Heart right ventricle (tissue), 16 donors: ENCODE results near the gene SHISA7. TPM values are rescaled to one million over a fixed set of nuclear protein-coding genes. Genes with fewer than 3 reads are reported as not detected.

ENCODE experiments used
- ATAC-seq, 8 donors: fragments of 200-7000 bp; cut with Tn5 transposase; one replicate each; pipeline ENCODE4 v1.9.1; 2020; ENCODE audit warnings: mild to moderate bottlenecking in 8 of 8, moderate library complexity in 8 of 8, moderate number of reproducible peaks in 1 of 8
- DNase-seq, 2 donors: peaks; one replicate each; pipeline ENCODE4 v3.0.0-alpha.2; 2020
- H3K27ac ChIP-seq, 10 donors: fragments of 200-600 bp; sonication (generic) in 2 of 10; one replicate each; pipeline versions ENCODE4 v1.5.0 to v1.8.0; 2020 to 2022; ENCODE audit warnings: mild to moderate bottlenecking in 3 of 10
- H3K27me3 ChIP-seq, 7 donors: fragments of 200-600 bp; one replicate each; pipeline ENCODE4 v1.8.0; 2021 to 2022; ENCODE audit warnings: mild to moderate bottlenecking in 2 of 7
- H3K36me3 ChIP-seq, 9 donors: fragments of 200-600 bp; sonication (generic) in 1 of 9; one replicate each; pipeline versions ENCODE4 v1.5.0 to v1.8.0; 2020 to 2022; ENCODE audit warnings: mild to moderate bottlenecking in 2 of 9
- H3K4me1 ChIP-seq, 9 donors: fragments of 200-600 bp; sonication (generic) in 1 of 9; one replicate each; pipeline versions ENCODE4 v1.5.0 to v1.8.0; 2020 to 2022; ENCODE audit warnings: mild to moderate bottlenecking in 4 of 9
- H3K4me3 ChIP-seq, 10 donors: fragments of 200-600 bp; sonication (generic) in 2 of 10; one replicate each; pipeline versions ENCODE4 v1.5.0 to v1.8.0; 2020 to 2022; ENCODE audit warnings: mild to moderate bottlenecking in 7 of 10, moderate library complexity in 2 of 10
- H3K9me3 ChIP-seq, 11 donors: fragments of 200-600 bp in 10 of 11; sonication (generic) in 2 of 11; one replicate each; pipeline versions ENCODE4 v1.5.0 to v1.8.0; 2013 to 2022; ENCODE audit warnings: mild to moderate bottlenecking in 2 of 11, control low read depth in 1 of 11, moderate library complexity in 1 of 11
- CTCF ChIP-seq, 9 donors: fragments of 200-600 bp; sonication (generic) in 2 of 9; IDR thresholded peaks; one replicate each; pipeline versions ENCODE4 v1.5.0 to v1.8.0; 2021 to 2022; ENCODE audit warnings: antibody characterized with exemption in 9 of 9, mild to moderate bottlenecking in 5 of 9, moderate library complexity in 1 of 9
- WGBS, 2 donors: extraction: QIAGEN DNeasy Blood & Tissue Kit; methylation state at CpG; one replicate each; pipeline ENCODE4 v1.1.7; 2013; ENCODE audit warnings: inconsistent platforms in 1 of 2; 5-methylcytosine and 5-hydroxymethylcytosine counted together
- intact Hi-C, 10 donors: fragments of 100-400 bp; cut with DNase I; formaldehyde crosslinking; loops; one replicate each; pipeline versions ENCODE4 v1.11.1 to v1.14.2; 2022
- polyA plus RNA-seq, 2 donors: library from polyadenylated mRNA; stranded (reverse); fragments of 200-250 nt; gene quantifications; one replicate each; pipeline ENCODE4 v1.2.3, GENCODE V29; 2013
- total RNA-seq, 10 donors: library from RNA; stranded (reverse); fragmentation: NEBNext Ultra II Directional in 3 of 10; extraction: Animal tissue kit (Norgen Biotek cat#: 25700) in 3 of 10; gene quantifications; one replicate each; pipeline versions ENCODE4 v1.2.1 to v1.2.4, GENCODE V29; 2021 to 2023
- donor health status: Arrhythmogenic right ventricular cardiomyopathy.
- donor health status: ischemic (EF 13 %, LVEDD 7.1; RV severe dilation, severe dysfunction).
- donor health status: healthy with polysubstance abuse.
- donor health status: DM: no; HTN: yes; CAD: no.
- donor health status: DM: no; HTN: no; CAD: no.
- donor health status: ischemic (EF 25% LVEDD 6.9; RV normal size, moderate dysfunction).
- donor health status: ischemic (EF 25% LVEDD 5.7; RV mildly dilated, moderate dysfunction).
- donor health status: healthy.
- donor health status: DM: yes; HTN: yes; CAD: no.
- donor health status: Ischemic cardiomyopathy.
- donor health status: ischemic (EF 35%, LVEDD 5.7; RV mildly dilated, moderate dysfunction).
- donor health status: nonischemic (EF 11% LVEDD 7.7; RV severe dilation, severe dysfunction).
- donor health status: DM: yes; HTN: yes; CAD: no.
- donor health status: PGD.
- donor health status: ischemic (EF 29% LVEDD 5.4; RV normal size, mild dysfunction).
- donor health status: nonischemic (EF 23%, LVEDD 6.1; RV moderate dilation, normal function).

The SHISA7 gene
- total and polyA plus RNA-seq, 12 donors, result under 0.01 TPM; not detected in 11

DNA sequence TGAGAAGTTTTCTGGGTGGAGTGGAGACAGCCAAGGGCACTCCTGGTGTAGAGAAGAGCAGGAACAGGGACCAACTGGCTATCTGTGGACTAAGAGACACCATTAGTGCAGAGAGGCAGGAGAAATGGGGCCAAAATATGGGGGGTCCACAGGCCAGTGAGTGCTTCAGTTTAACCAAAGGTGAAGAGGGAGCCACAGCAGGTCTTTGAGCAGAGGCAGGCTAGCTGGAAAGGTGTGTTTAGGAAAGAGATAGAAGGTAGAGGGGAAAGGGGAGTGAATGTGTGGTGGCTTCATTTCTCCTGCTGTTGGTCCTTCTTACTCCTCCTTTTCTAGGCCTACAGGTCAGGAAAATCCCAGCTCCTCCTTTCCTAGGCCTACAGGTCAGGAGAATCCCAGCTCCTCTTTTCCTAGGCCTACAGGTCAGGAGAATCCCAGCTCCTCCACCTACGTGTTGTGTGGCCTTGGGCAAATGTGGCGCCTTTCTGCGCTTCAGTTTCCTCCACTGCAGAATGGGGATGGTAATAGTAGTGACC is 60.5 kb downstream of the SHISA7 start:
- Histone ChIP-seq H3K27me3 (peaks cover 0 to 10% (median 4%) of the 10 kb centered on the region in 7 donors), H3K4me1 (peaks cover 18 to 35% (median 30%) of the 10 kb centered on the region in 9 donors), H3K4me3 (no peak overlapping the region), H3K27ac (no peak overlapping the region), H3K36me3 (peaks cover 0 to 11% (median 8%) of the 10 kb centered on the region in 9 donors), H3K9me3 (no peaks in the 10 kb centered on the region)
- intact Hi-C loops, result loop anchor here in 9 of 10 donors (2.0 to 10.0 kb wide), 4 partner anchors 42 to 80 kb away; no protein-coding TSS in a partner anchor
- ATAC-seq (no peak), DNase-seq (no peak)
- no peak for TF ChIP-seq CTCF (IDR thresholded peaks at IDR 0.05)
- WGBS, 2 donors, result 98 to 99% methylated on average over 3 of the region's 3 CpGs

DNA sequence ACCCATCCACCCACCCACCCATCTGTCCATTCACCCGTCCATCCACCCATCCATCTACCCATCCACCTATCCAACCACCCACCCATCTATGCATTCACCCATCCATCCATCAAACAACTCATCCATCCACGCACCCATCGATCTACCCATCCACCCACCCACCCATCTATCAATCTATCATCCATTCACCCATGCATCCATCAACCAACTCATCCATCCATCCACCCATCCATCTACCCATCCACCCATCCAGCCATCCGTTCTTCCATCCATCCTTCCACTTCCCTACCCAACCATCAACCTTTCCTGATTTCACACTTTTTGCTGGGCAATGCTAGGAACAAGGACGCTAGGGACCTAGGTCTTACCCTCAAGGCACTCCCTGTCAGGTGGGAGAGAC is 61.1 kb downstream of the SHISA7 start:
- peaks cover 0 to 6% (median 2%) of the 10 kb centered on the region in 9 donors for H3K36me3 ChIP-seq
- H3K27me3 ChIP-seq, result peaks cover 0 to 14% (median 8%) of the 10 kb centered on the region in 7 donors
- intact Hi-C loops, result loop anchor here in 9 of 10 donors (2.0 to 10.0 kb wide), 4 partner anchors 41 to 80 kb away; no protein-coding TSS in a partner anchor
- H3K4me1 ChIP-seq, result peaks cover 12 to 32% (median 24%) of the 10 kb centered on the region in 9 donors
- ATAC-seq, result no peak
- 98 to 99% methylated on average over 5 of the region's 5 CpGs for WGBS, 2 donors
- DNase-seq, result no peak
- no peaks in the 10 kb centered on the region for H3K9me3 ChIP-seq
- H3K27ac ChIP-seq, result no peak overlapping the region
- TF ChIP-seq CTCF (IDR thresholded peaks at IDR 0.05), result no peak
- H3K4me3 ChIP-seq, result no peak overlapping the region

DNA sequence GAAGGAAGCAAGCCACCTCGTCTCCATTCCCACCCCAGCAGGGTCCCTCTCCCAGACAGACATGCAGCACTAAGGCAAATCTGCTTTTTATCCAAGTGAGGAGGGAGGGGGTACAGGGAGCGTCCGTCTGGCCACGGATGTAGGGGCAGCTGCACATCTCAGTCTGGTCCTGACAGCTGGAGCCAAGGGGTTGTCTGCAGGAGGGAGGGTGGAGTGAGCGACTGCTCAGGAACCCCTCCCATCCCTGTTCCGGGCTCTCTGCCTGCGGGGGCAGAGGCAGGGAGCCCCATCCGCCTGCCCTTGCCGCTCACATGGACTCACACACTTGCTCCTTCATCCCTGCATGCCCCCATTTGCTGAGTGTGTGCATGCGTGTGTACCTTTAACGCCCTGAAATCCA is 63.9 kb downstream of the SHISA7 start:
- peaks cover 0 to 37% (median 32%) of the 10 kb centered on the region in 7 donors for H3K27me3 ChIP-seq
- TF ChIP-seq CTCF (IDR thresholded peaks at IDR 0.05), result no peak
- no peak overlapping the region for H3K4me3 ChIP-seq
- WGBS, 2 donors, result 56 to 67% methylated on average over 10 to 11 of the region's 11 CpGs
- peaks cover 4 to 18% (median 10%) of the 10 kb centered on the region in 9 donors for H3K4me1 ChIP-seq
- DNase-seq, result no peak
- no peaks in the 10 kb centered on the region for H3K9me3 ChIP-seq
- no peaks in the 10 kb centered on the region for H3K36me3 ChIP-seq
- intact Hi-C loops, result no loop called here
- no peak for ATAC-seq
- no peak overlapping the region for H3K27ac ChIP-seq

Other genes with a start within 250 kb of the SHISA7 start
Only the 30 nearest of the 31 such genes appear.
- gene TMEM86B, start 214.5 kb downstream of the SHISA7 start, total RNA-seq, result 1 to 10 TPM in 9 of 10 donors, under 1 TPM in 1; 0.77 to 2.5 (median 1.9) TPM
- 1 to 10 TPM; 2.7 to 5.9 TPM for gene TMEM86B, start 214.5 kb downstream of the SHISA7 start, polyA plus RNA-seq
- gene PPP6R1, start 184.3 kb downstream of the SHISA7 start, total RNA-seq, result 10 to 100 TPM; 31.1 to 51.3 (median 39.0) TPM
- 10 to 100 TPM; 36.8 to 38.0 TPM for gene PPP6R1, start 184.3 kb downstream of the SHISA7 start, polyA plus RNA-seq
- 10 to 100 TPM; 26.7 to 41.6 (median 31.6) TPM for gene HSPBP1, start 163.2 kb downstream of the SHISA7 start, total RNA-seq
- gene HSPBP1, start 163.2 kb downstream of the SHISA7 start, polyA plus RNA-seq, result 10 to 100 TPM; 54.2 to 83.7 TPM
- 10 to 100 TPM in 2 of 10 donors, 1 to 10 TPM in 8; 2.3 to 12.6 (median 4.1) TPM for gene BRSK1, start 159.3 kb downstream of the SHISA7 start, total RNA-seq
- 1 to 10 TPM; 1.8 to 2.0 TPM for gene BRSK1, start 159.3 kb downstream of the SHISA7 start, polyA plus RNA-seq
- gene TMEM150B, start 118.0 kb downstream of the SHISA7 start, total RNA-seq, result 1 to 10 TPM in 3 of 10 donors, under 1 TPM in 4, not detected in 3; 0.41 to 6.5 (median 0.75) TPM
- under 1 TPM in 1 of 2 donors, not detected in 1; 0.38 TPM for gene TMEM150B, start 118.0 kb downstream of the SHISA7 start, polyA plus RNA-seq
- 1 to 10 TPM; 4.0 to 9.2 (median 6.9) TPM for gene KMT5C, start 103.4 kb downstream of the SHISA7 start, total RNA-seq
- 10 to 100 TPM in 1 of 2 donors, 1 to 10 TPM in 1; 4.7 to 12.4 TPM for gene KMT5C, start 103.4 kb downstream of the SHISA7 start, polyA plus RNA-seq
- not detected for gene COX6B2, start 88.6 kb downstream of the SHISA7 start, total RNA-seq
- not detected for gene COX6B2, start 88.6 kb downstream of the SHISA7 start, polyA plus RNA-seq
- not detected for gene GARIN5B, start 80.0 kb downstream of the SHISA7 start, total RNA-seq
- gene GARIN5B, start 80.0 kb downstream of the SHISA7 start, polyA plus RNA-seq, result not detected
- gene IL11, start 72.8 kb downstream of the SHISA7 start, total RNA-seq, result not detected
- under 1 TPM; 0.30 to 0.37 TPM for gene IL11, start 72.8 kb downstream of the SHISA7 start, polyA plus RNA-seq
- gene TMEM190, start 66.5 kb downstream of the SHISA7 start, total RNA-seq, result not detected
- not detected for gene TMEM190, start 66.5 kb downstream of the SHISA7 start, polyA plus RNA-seq
- gene TMEM238, start 59.0 kb downstream of the SHISA7 start, total RNA-seq, result 1 to 10 TPM in 2 of 10 donors, under 1 TPM in 6, not detected in 2; 0.25 to 1.3 (median 0.49) TPM
- under 1 TPM in 1 of 2 donors, not detected in 1; 0.06 TPM for gene TMEM238, start 59.0 kb downstream of the SHISA7 start, polyA plus RNA-seq
- 1,000 to 10,000 TPM in 1 of 10 donors, 100 to 1,000 TPM in 9; 473 to 1,031 (median 577) TPM for gene RPL28, start 57.4 kb downstream of the SHISA7 start, total RNA-seq
- gene RPL28, start 57.4 kb downstream of the SHISA7 start, polyA plus RNA-seq, result 1,000 to 10,000 TPM in 1 of 2 donors, 100 to 1,000 TPM in 1; 776 to 1,617 TPM
- gene UBE2S, start 35.5 kb downstream of the SHISA7 start, total RNA-seq, result 10 to 100 TPM; 25.0 to 42.1 (median 30.7) TPM
- gene UBE2S, start 35.5 kb downstream of the SHISA7 start, polyA plus RNA-seq, result 10 to 100 TPM in 1 of 2 donors, 1 to 10 TPM in 1; 8.0 to 25.5 TPM
- gene ISOC2, start 18.3 kb upstream of the SHISA7 start, total RNA-seq, result 10 to 100 TPM; 42.5 to 69.8 (median 48.3) TPM
- 100 to 1,000 TPM in 1 of 2 donors, 10 to 100 TPM in 1; 88.7 to 117 TPM for gene ISOC2, start 18.3 kb upstream of the SHISA7 start, polyA plus RNA-seq
- gene C19orf85, start 21.5 kb upstream of the SHISA7 start, total RNA-seq, result not detected
- not detected for gene C19orf85, start 21.5 kb upstream of the SHISA7 start, polyA plus RNA-seq
- gene ZNF628, start 33.3 kb upstream of the SHISA7 start, total RNA-seq, result 1 to 10 TPM; 2.5 to 7.8 (median 4.3) TPM
- gene ZNF628, start 33.3 kb upstream of the SHISA7 start, polyA plus RNA-seq, result 1 to 10 TPM; 4.9 to 7.5 TPM
- gene NAT14, start 41.9 kb upstream of the SHISA7 start, total RNA-seq, result 1 to 10 TPM; 5.8 to 9.9 (median 6.8) TPM
- 10 to 100 TPM in 1 of 2 donors, 1 to 10 TPM in 1; 9.0 to 16.4 TPM for gene NAT14, start 41.9 kb upstream of the SHISA7 start, polyA plus RNA-seq
- gene SSC5D, start 45.1 kb upstream of the SHISA7 start, total RNA-seq, result 1 to 10 TPM; 2.0 to 6.5 (median 4.0) TPM
- 1 to 10 TPM in 1 of 2 donors, under 1 TPM in 1; 0.72 to 2.8 TPM for gene SSC5D, start 45.1 kb upstream of the SHISA7 start, polyA plus RNA-seq
- gene SBK2, start 93.8 kb upstream of the SHISA7 start, total RNA-seq, result 10 to 100 TPM in 1 of 10 donors, 1 to 10 TPM in 9; 1.1 to 14.1 (median 2.0) TPM
- 1 to 10 TPM in 1 of 2 donors, under 1 TPM in 1; 0.39 to 9.4 TPM for gene SBK2, start 93.8 kb upstream of the SHISA7 start, polyA plus RNA-seq
- gene SBK3, start 102.2 kb upstream of the SHISA7 start, total RNA-seq, result 10 to 100 TPM in 4 of 10 donors, 1 to 10 TPM in 6; 2.0 to 33.3 (median 7.3) TPM
- gene SBK3, start 102.2 kb upstream of the SHISA7 start, polyA plus RNA-seq, result 10 to 100 TPM in 1 of 2 donors, 1 to 10 TPM in 1; 3.2 to 11.3 TPM
- 10 to 100 TPM in 4 of 10 donors, 1 to 10 TPM in 6; 7.1 to 16.9 (median 9.6) TPM for gene ZNF579, start 137.5 kb upstream of the SHISA7 start, total RNA-seq
- 10 to 100 TPM; 13.1 to 23.8 TPM for gene ZNF579, start 137.5 kb upstream of the SHISA7 start, polyA plus RNA-seq
- gene FIZ1, start 156.2 kb upstream of the SHISA7 start, total RNA-seq, result 10 to 100 TPM; 11.6 to 18.8 (median 13.5) TPM
- gene FIZ1, start 156.2 kb upstream of the SHISA7 start, polyA plus RNA-seq, result 10 to 100 TPM in 1 of 2 donors, 1 to 10 TPM in 1; 9.3 to 16.5 TPM
- 10 to 100 TPM in 8 of 10 donors, 1 to 10 TPM in 2; 7.9 to 22.0 (median 12.9) TPM for gene ZNF524, start 157.0 kb upstream of the SHISA7 start, total RNA-seq
- 10 to 100 TPM; 34.9 to 39.4 TPM for gene ZNF524, start 157.0 kb upstream of the SHISA7 start, polyA plus RNA-seq
- gene ZNF865, start 162.3 kb upstream of the SHISA7 start, total RNA-seq, result 10 to 100 TPM; 11.8 to 20.0 (median 13.5) TPM
- gene ZNF865, start 162.3 kb upstream of the SHISA7 start, polyA plus RNA-seq, result 10 to 100 TPM; 13.9 to 26.5 TPM
- gene ZNF784, start 181.3 kb upstream of the SHISA7 start, total RNA-seq, result 10 to 100 TPM in 8 of 10 donors, 1 to 10 TPM in 2; 8.9 to 16.4 (median 12.2) TPM
- 1 to 10 TPM; 6.4 to 9.9 TPM for gene ZNF784, start 181.3 kb upstream of the SHISA7 start, polyA plus RNA-seq
- gene ZNF580, start 197.7 kb upstream of the SHISA7 start, total RNA-seq, result 10 to 100 TPM; 16.6 to 24.9 (median 21.1) TPM
- 10 to 100 TPM; 16.5 to 29.9 TPM for gene ZNF580, start 197.7 kb upstream of the SHISA7 start, polyA plus RNA-seq
- 10 to 100 TPM in 1 of 10 donors, 1 to 10 TPM in 9; 4.0 to 15.6 (median 6.5) TPM for gene ZNF581, start 200.3 kb upstream of the SHISA7 start, total RNA-seq
- gene ZNF581, start 200.3 kb upstream of the SHISA7 start, polyA plus RNA-seq, result 10 to 100 TPM in 1 of 2 donors, 1 to 10 TPM in 1; 5.6 to 10.8 TPM
- 10 to 100 TPM; 12.1 to 20.0 (median 13.3) TPM for gene CCDC106, start 204.9 kb upstream of the SHISA7 start, total RNA-seq
- 10 to 100 TPM; 15.3 to 29.6 TPM for gene CCDC106, start 204.9 kb upstream of the SHISA7 start, polyA plus RNA-seq
- 100 to 1,000 TPM in 1 of 10 donors, 10 to 100 TPM in 9; 64.1 to 100 (median 72.9) TPM for gene U2AF2, start 211.7 kb upstream of the SHISA7 start, total RNA-seq
- 10 to 100 TPM; 75.5 to 90.2 TPM for gene U2AF2, start 211.7 kb upstream of the SHISA7 start, polyA plus RNA-seq
- gene EPN1, start 231.9 kb upstream of the SHISA7 start, total RNA-seq, result 100 to 1,000 TPM; 127 to 305 (median 140) TPM
- gene EPN1, start 231.9 kb upstream of the SHISA7 start, polyA plus RNA-seq, result 100 to 1,000 TPM; 134 to 140 TPM